Rectal smooth muscle tissue (tissue), 1 donor: ENCODE data around the gene ZRANB1.
A peak's percentile ranks its signal among the peaks of the same experiment; 100 is the strongest.

Source experiments
- H3K27ac ChIP-seq: one replicate; pipeline ENCODE4 v1.7.0; 2013; ENCODE audit warnings: low read depth, low read length, inconsistent platforms
- H3K27me3 ChIP-seq: one replicate; pipeline ENCODE4 v1.7.0; 2013; ENCODE audit warnings: low read length; ENCODE audit not compliant: control insufficient read depth, insufficient read depth
- H3K36me3 ChIP-seq: one replicate; pipeline ENCODE4 v1.7.0; 2013; ENCODE audit warnings: low read length; ENCODE audit not compliant: control insufficient read depth, insufficient read depth
- H3K4me1 ChIP-seq: one replicate; pipeline ENCODE4 v1.7.0; 2013; ENCODE audit warnings: low read length; ENCODE audit not compliant: control insufficient read depth, insufficient read depth
- H3K4me3 ChIP-seq: one replicate; pipeline ENCODE4 v1.7.0; 2013; ENCODE audit warnings: low read length
- H3K9ac ChIP-seq: one replicate; pipeline ENCODE4 v1.7.0; 2013; ENCODE audit warnings: low read length

The ZRANB1 gene

GRCh38 chr10:125016123-125016522 lies 74.2 kb downstream of the ZRANB1 start:
- Histone ChIP-seq H3K27ac (no peak overlapping the region), H3K27me3 (no peaks in the 10 kb centered on the region), H3K36me3 (no peaks in the 10 kb centered on the region), H3K4me3 (no peak overlapping the region), H3K9ac (no peak overlapping the region), H3K4me1 (peaks cover 2% of the 10 kb centered on the region)

- Histone ChIP-seq H3K4me3 (no peak overlapping the region), H3K9ac (no peak overlapping the region), H3K27ac (no peak overlapping the region), H3K4me1 (peaks cover 2% of the 10 kb centered on the region), H3K27me3 (no peaks in the 10 kb centered on the region), H3K36me3 (no peaks in the 10 kb centered on the region)
Measured at GRCh38 chr10:125016611-125017202, 74.8 kb downstream of the ZRANB1 start.

- Histone ChIP-seq H3K27ac (no peak overlapping the region), H3K4me1 (peaks cover 2% of the 10 kb centered on the region), H3K36me3 (no peaks in the 10 kb centered on the region), H3K4me3 (no peak overlapping the region), H3K27me3 (no peaks in the 10 kb centered on the region), H3K9ac (no peak overlapping the region)
Measured at GRCh38 chr10:125017547-125018298, 75.8 kb downstream of the ZRANB1 start.

- peaks cover 2% of the 10 kb centered on the region for H3K4me1 ChIP-seq
- no peak overlapping the region for H3K27ac ChIP-seq
Measured at GRCh38 chr10:125018576-125019143, 76.7 kb downstream of the ZRANB1 start.

GRCh38 chr10:125020386-125020785 lies 78.5 kb downstream of the ZRANB1 start:
- H3K27ac ChIP-seq = no peak overlapping the region
- no peaks in the 10 kb centered on the region for H3K36me3 ChIP-seq
- no peaks in the 10 kb centered on the region for H3K27me3 ChIP-seq
- H3K9ac ChIP-seq = no peak overlapping the region
- H3K4me1 ChIP-seq = peaks cover 5% of the 10 kb centered on the region
- H3K4me3 ChIP-seq = no peak overlapping the region

More at GRCh38 chr10:125018576-125019143, 76.7 kb downstream of the ZRANB1 start:
- H3K36me3 ChIP-seq = no peaks in the 10 kb centered on the region
- no peaks in the 10 kb centered on the region for H3K27me3 ChIP-seq
- H3K9ac ChIP-seq = no peak overlapping the region
- H3K4me3 ChIP-seq = no peak overlapping the region

GRCh38 chr10:125020871-125021270 lies 78.9 kb downstream of the ZRANB1 start:
- Histone ChIP-seq H3K4me1 (peaks cover 5% of the 10 kb centered on the region), H3K4me3 (no peak overlapping the region), H3K27me3 (no peaks in the 10 kb centered on the region), H3K36me3 (no peaks in the 10 kb centered on the region), H3K9ac (no peak overlapping the region), H3K27ac (no peak overlapping the region)

GRCh38 chr10:125021686-125022344 lies 79.9 kb downstream of the ZRANB1 start:
- Histone ChIP-seq H3K9ac (no peak overlapping the region), H3K27me3 (no peaks in the 10 kb centered on the region), H3K4me1 (peaks cover 5% of the 10 kb centered on the region), H3K27ac (no peak overlapping the region), H3K4me3 (no peak overlapping the region), H3K36me3 (no peaks in the 10 kb centered on the region)

GRCh38 chr10:125022671-125023070 lies 80.7 kb downstream of the ZRANB1 start:
- Histone ChIP-seq H3K4me3 (no peak overlapping the region), H3K4me1 (peaks cover 5% of the 10 kb centered on the region), H3K27me3 (no peaks in the 10 kb centered on the region), H3K36me3 (no peaks in the 10 kb centered on the region), H3K9ac (no peak overlapping the region), H3K27ac (no peak overlapping the region)

GRCh38 chr10:125023255-125023654 lies 81.3 kb downstream of the ZRANB1 start:
- Histone ChIP-seq H3K36me3 (no peaks in the 10 kb centered on the region), H3K4me3 (no peak overlapping the region), H3K9ac (no peak overlapping the region), H3K4me1 (peaks cover 5% of the 10 kb centered on the region), H3K27ac (no peak overlapping the region), H3K27me3 (no peaks in the 10 kb centered on the region)

GRCh38 chr10:125023862-125024496 lies 82.1 kb downstream of the ZRANB1 start:
- Histone ChIP-seq H3K27me3 (no peaks in the 10 kb centered on the region), H3K27ac (peak overlapping the region; percentile 35), H3K4me3 (peak overlapping the region; percentile 22), H3K4me1 (peaks cover 5% of the 10 kb centered on the region), H3K9ac (no peak overlapping the region), H3K36me3 (no peaks in the 10 kb centered on the region)

GRCh38 chr10:125024497-125025234 lies 82.7 kb downstream of the ZRANB1 start:
- no peak overlapping the region for H3K9ac ChIP-seq
- H3K4me3 ChIP-seq = no peak overlapping the region
- H3K4me1 ChIP-seq = peaks cover 5% of the 10 kb centered on the region
- H3K36me3 ChIP-seq = no peaks in the 10 kb centered on the region
- H3K27me3 ChIP-seq = no peaks in the 10 kb centered on the region
- peak overlapping the region; percentile 35 for H3K27ac ChIP-seq
